HG03196 (cell line): ENCODE results near the gene CORO1C.
"Not testable (repeated sequence)": the region's sequence is repeated elsewhere in the genome, so short reads cannot be mapped to it uniquely, and the experiment has no call there.

Source experiments
- ATAC-seq: cut with Tn5 transposase; IDR thresholded peaks from one replicate; pipeline ENCODE4 v1.9.1; 2021; ENCODE audit not compliant: unreplicated experiment

The CORO1C gene

DNA sequence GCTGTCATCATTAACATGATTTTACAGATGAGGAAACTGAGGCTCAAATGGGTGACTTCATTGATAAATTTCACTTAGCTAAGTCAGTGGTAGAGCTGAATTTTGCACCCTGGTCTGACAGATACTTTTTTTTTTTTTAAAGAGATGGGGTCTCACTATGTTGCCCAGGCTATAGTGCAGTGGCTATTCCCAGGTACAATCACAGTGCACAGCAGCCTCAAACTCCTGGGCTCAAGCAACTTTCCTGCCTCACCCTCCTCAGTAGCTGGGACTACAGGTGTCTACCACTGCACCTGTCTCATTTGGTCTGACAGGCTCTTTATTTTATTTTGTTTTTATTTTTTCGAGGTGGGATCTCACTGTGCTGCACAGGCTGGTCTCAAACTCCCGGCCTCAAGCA is 24.2 kb upstream of the CORO1C start:
- no peak for ATAC-seq

DNA sequence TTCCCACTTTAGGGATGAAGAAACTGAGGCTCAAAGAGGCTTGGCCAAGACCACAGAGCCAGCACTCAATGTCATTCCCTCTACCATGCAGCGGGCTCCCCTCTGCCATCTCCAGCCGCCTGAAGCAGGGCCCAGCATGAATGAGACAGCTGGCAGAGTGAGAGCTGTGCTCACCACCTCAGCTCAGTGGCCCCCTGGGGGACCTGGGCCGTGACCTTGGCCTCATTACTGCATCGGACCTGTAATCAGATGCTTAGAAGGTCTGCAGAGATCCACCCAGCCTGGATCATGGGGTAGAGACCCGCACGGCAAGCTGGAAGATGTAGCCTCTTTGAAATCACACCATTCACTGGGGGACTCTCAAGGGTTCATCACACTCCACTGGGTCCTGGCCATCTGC is 22.7 kb upstream of the CORO1C start:
- ATAC-seq, result no peak

DNA sequence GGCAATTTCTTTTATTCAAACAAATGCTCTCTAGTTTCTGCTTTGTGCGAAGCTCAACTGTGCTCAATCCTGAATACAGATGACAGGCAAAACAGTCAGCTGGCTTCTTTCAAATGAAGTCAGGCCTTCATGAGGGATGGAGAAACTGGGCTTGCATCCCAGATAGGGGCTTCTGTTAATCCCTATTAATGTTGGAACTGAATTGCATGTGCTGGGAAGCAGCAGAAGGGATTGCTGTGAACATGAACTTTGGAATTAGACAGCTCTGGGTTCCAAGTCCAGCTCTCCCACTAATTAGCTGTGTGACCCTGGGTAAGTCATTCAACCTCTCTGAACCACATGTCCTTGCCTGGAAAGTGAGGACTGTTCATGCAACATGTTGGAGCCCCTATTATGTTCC is 21.1 kb upstream of the CORO1C start:
- no peak for ATAC-seq

DNA sequence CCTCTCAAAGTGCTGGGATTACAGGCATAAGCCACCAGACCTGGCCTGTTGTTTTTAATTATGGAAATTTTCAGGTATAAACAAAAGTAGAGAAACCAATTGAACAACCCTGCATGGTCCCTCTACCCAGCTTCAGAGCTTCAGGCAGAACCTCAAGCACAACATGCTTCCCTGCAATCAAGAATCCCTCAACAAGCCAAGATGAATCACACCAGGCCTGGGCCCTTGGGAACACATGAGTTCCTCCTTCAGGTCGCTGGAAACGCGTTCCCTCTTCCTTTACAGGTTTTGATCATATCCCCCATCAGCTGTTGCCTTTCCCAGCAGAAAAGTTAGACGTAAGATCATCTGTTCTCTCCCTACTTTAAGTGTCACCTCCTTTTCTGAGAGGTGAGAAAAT is 20.5 kb upstream of the CORO1C start:
- no peak for ATAC-seq

DNA sequence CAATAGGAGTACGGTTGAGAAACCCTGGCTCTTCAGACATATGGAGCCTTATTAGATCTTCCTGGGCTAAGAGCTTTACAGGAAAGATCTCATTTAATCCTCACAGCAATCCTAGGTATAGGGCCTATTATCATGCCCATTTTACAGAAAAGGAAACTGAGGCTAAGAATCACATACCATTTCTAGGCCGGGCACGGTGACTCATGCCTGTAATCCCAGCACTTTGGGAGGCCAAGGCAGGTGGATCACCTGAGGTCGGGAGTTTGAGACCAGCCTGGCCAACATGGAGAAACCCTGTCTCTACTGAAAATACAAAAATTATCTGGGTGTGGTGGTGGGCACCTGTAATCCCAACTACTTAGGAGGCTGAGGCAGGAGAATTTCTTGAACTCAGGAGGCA is 19.7 kb upstream of the CORO1C start:
- not testable (repeated sequence) for ATAC-seq

DNA sequence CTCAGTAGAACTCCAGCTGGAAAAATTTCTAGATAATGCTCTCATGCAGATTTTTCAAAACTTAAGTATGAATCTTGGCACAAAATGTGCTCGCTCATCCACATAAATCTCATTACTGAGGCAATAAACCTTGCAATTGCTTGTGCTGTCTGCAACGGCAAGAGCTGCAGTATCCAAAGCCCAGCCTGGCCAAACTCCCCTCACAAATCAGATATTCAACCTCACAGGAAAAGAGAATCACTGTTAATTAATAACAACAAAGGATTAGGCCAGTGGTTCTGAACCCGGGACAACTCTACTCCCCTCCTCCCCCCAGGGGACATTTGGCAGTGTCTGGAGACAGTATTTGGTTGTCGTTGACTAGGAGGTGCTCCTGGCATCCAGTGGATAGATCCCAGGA is 19.2 kb upstream of the CORO1C start:
- ATAC-seq, result no peak

DNA sequence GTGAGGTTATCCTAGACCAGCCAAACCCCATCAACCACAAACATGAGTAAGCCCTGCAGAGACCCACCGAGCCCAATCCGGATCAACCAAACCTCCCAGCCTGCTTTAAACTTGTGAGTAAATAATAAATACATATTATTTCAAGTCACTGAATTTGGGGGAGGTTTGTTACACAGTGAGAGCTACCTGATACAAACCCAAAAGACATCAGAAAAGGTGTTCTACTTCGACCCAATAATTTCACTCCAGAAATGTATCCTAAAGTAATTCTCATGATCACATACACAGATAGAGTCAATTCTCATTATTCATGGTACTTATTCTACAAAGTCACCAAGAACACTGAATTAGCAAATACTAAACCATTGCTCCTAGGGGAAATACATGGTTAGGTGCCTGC is 16.2 kb upstream of the CORO1C start:
- no peak for ATAC-seq

DNA sequence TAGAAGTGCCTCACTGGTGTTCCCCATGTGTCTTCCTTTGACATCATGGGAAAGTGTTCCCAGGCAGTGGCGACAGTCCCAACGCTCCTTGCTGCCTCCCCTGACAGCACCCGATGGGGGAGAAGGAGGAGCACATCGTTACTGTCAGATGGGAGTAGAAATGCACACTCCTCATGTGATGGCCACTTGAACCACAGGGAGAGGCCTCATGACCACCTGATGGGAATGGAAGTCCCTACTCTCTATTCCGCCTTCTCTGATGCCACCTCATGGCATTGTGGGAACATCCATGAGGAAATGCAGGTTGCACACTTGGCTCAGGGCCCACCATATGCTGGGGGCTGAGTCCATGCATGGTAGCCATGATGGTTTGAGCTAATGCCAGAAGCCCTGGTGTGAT is 14.3 kb upstream of the CORO1C start:
- no peak for ATAC-seq

DNA sequence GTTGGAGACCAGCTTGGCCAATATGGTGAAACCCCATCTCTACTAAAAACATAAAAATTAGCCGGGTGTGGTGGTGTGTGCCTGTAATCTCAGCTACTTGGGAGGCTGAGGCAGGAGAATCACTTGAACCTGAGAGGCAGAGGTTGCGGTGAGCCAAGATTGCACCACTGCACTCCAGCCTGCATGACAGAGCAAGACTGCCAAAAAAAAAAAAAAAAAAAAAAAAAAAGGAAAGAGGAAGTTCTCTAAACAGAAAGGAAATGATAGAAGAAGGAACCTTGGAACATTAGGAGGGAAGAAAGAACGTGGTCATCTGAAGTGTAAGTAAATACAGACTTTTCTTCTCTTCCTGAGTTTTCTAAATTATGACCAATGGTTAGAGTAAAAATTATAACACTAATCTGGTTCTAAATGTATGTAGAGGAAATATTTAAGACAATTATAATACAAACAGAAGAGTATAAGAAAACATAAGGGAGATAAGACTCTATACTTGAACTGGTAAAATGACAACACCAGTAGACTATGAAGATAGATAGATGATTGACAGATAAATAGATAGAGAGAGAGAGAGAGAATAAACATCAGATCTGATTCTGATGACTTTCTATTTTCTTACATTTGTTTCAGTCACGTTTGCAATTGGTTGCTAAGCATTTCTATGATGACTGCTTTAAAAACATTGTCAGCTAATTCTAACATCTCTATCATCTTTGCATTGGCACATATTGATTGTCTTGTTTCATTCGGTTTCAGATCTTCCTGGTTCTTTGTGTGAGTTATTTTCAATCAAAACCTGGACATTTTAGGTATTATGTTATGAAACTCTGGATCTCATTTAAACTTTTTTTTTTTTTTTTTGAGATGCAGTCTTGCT is 12.9 kb upstream of the CORO1C start:
- ATAC-seq, result no peak

DNA sequence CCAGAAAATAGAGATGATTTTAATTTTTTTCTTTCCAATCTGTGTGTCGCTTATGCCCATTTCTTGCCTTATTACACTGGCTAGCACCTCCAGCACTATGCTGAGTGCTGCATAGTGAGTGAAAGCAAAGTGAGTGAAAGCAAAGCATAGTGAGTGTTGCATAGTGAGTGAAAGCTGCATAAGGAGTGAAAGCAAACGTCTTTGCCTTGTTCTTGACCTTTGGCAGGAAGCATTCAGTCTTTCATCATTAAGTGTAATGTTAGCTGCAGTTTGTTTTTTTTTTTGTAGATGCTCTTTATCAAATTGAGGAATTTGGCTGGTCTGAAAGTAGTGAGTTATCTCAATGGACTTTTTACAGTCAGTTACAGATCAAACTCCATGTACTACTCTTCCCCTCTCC is 6.9 kb upstream of the CORO1C start:
- no peak for ATAC-seq

DNA sequence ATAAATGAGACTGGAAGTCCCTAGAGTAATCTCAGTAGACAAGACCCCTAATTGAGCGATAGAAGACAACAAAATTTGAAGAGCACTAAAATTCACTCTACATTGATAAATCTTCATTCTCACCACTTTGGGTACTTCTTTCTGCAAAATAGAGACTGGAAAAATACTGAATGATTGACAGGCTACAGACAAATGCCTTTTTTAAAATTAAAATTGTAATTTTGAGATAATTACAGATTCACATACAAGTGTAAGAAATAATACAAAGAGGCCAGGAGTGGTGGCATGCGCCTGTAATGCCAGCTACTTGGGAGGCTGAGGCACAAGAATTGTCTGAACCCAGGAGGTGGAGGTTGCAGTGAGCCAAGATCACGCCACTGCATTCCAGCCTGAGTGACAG is 4.5 kb upstream of the CORO1C start:
- no peak for ATAC-seq

DNA sequence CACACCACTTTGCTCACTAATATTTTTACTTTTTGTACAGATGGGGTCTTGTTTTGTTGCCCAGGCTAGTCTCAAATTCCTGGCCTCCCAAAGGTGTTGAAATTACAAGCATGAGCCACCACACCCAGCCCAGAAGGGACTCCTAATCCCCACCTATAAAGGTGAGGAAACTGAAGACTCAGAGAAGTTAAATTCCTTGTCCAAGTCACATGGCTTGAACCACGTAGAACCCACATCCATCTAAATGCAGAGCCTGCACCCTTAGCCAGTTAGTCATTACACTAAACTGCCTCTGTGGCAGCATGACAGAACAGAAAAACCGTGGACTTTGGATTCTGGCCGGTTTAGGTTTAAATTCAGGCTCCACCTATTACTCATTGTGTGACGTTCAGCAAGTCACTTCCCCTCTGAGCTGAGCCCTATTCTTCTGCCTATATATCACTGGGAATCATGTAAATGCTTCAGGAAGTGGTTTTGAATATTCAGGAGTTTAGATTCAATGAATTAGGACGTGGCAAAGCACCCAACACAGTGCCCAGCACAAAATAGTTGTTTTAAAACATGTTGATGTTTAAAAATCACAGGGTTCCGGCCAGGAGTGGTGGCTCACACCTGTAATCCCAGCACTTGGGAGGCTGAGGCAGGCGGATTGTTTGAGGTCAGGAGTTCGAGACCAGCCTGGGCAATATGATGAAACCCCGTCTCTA is 3.0 kb upstream of the CORO1C start:
- no peak for ATAC-seq

DNA sequence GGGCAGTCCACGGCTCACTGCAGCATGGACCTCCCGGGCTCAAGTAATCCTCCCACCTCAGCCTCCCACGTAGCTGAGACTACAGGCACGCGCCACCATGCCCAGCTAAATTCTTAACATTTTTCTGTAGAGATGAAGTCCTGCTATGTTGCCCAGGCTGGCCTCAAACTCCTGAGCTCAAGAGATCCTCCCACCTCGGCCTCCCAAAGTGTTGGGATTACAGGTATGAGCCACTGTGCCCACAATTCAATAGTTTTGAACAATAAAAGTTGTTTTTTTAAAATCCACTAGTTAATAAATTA is 1.9 kb upstream of the CORO1C start:
- not testable (repeated sequence) for ATAC-seq

DNA sequence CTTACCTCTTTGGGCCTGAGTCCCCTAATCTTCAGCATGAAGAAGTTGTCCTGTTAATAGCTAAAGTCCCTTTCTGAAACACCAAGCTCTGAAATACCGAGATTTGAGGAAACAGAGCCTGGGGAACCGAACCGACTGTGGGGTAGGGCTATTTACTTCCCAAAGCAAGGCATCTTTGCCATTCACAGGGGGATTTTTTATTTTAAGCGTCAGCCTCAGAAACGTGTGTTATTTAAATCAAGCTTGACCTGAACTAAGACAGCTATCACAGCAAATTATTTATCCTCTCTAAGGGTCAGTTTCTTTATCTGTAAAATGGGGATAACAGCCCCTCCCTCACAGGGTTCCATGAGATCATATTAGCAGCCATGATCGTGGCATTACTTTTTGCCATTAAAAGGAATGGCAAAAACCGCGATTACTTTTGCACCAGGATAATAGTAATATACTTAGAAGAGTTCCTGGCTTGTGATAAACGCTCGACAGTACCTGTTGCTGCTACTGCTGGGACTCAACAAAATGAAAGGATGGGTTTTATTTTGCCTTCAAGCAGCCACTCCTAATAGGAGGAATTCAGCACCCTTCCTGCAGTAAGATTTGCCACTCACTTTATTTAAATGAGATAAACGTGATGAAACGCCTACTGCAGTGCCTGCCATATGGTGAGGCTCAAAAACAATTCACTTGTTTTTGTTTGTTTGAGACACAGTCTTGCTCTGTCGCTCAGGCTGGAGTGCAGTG is 1.3 kb upstream of the CORO1C start:
- no peak for ATAC-seq

DNA sequence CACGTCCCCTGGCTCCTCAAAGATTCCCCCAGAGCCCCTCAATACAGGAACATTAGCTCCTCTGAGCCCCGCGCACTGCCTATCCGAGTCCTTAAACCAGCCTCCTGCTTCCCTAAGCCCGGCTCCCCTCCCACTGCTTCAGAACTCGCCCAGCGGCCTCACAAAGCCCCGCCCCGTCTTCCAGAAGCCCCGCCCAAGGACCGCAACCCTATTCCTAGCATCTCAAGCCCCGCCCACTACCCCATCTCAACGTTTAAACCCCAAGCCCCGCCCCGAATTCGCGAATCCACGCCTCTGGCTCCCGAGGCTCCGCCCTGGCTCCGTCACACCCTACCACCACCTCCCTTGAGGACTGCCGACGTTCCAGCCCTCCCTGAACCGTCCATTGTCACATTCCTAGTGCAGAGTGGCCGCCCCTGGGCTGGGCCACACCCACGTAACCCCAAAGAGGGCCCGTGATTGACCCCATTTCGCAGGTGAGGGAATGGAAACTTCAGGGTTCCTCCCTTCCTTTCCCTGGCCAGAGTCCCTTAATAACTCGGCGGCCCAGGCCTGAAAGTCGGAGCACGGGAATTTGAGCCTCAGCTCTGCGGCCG is 646 bp upstream of the CORO1C start:
- ATAC-seq, result peak; percentile 43

DNA sequence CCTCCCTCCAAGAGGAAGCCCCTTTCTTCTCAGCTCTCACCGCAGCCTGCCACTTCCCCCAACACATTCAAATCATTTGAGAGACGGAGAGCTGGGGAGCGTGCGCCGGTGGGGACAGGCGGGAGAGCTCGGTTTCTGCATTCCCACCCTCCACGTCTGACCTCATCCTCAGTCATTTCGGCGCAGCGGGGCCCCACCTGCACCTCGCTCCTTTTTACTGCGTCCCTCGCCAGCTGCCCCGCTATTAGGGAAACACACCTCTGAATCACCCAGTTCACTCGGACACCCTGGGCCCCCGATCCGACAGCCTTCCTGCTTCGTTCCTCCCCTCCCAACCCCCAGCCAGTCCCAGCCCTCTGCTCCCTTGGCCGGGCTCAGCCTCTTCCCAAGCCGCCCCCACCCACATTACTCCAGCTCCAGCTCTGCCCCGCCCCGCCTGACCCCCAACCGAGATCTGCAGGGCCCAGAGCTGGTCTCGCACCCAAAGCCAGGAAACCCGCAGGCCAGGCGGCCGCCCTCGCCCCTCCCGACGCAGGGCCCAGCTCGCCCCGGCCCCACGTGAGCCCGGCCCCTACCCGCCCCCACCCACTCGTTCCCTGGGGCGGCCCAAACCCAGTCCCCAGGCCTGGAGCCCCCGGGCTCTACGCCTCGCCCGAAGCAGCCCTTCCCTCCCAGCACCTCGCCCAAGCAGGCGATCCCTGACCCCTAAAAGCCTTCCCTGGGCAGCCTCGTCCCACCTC is 783 bp downstream of the CORO1C start:
- ATAC-seq, result peak; percentile 21

DNA sequence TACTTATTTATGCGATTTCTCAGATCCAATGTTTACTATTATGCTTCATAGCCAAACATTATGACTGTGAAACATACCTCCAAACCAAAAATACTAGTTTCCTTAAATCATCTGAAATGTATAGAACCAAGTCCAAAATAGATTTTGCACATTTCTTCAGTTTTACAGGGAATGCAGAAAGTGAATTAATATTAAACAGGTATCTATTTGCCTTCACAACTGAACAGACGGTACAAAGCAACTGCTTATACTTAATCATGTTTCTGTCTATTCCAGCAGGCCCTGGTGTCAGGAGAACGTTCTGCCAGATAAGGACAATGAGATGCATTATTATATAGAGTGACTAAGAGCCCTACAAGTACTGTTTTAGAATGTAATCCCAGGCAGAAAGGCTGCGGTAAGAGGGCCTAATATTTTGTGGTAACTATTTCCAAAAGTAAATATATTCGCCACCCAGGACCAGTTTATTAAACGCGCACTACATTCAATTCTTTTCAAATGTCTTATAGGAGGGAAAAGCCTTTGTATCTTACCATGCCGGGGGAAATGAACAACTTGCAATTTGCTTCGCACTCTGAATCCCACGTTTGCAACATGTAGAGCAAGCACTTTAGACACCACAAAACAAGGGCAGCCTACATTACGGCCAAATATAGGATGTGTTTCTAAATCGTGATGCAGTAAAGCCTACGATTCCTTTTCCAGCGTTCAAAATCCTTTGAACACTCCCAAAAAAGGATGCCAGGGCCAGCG is 1.5 kb downstream of the CORO1C start:
- ATAC-seq, result no peak

DNA sequence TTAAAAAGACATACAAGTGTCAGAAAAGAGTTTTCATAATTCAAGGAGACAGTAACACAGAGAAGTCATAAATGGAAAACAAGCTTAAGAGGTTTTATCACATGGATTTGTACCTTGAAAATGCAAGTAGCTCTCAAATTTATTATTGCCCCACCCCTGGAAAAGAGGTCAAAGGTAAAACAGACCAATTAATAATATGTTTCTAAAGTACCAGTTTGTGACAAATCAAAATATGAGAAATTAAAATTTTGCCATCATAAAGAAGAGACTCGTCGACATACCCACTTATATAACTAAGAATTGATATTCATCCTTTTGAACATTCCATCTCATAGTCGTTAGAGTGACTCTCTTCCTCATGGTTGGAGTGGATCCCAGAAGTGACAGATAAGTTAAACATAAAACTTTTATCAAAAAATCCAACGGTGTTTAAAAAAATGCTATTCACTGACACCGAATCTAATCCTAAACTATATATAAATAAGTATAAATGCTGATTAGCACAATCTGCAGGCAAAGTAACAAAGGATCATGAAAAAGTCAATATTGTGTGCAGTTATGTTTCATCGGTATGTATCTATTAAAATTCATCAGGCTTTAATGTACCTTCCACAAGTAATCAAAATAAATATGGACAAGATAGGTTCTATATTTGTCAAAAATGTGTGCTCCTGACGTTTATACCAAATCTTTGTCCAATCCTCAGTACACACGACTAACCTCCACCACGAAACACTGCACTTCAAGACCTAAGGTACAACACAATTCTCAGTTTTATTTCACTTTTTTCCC is 2.3 kb downstream of the CORO1C start:
- no peak for ATAC-seq
